HepG2 (cell line): Measurements from ENCODE around the gene F8A1. TPM values are rescaled to one million over a fixed set of nuclear protein-coding genes. Genes with fewer than 3 reads are reported as not detected.
"Not testable (repeated sequence)": the region's sequence is repeated elsewhere in the genome, so short reads cannot be mapped to it uniquely, and the experiment has no call there.

Experiments used
- ATAC-seq: fragments of 200-7000 bp; cut with Tn5 transposase; 3 replicates; pipeline ENCODE4 v1.9.1; 2020; ENCODE audit warnings: mild to moderate bottlenecking, moderate library complexity
- BruUV-seq: library from RNA; stranded (reverse); fragments of 400-500 nt; replicated peaks from 2 replicates; lab custom pipeline; 2021; lab: Mats Ljungman, UMichigan
- CTCF ChIA-PET: fragments of 300-600 bp; formaldehyde crosslinking; extraction: SDS; loops from one replicate; lab custom pipeline; 2021; ENCODE audit warnings: low total read pairs, inconsistent platforms, low intra/inter-chr PET ratio; lab: Yijun Ruan, JAX
- POLR2A ChIA-PET: fragments of 350-600 bp; sonication (Branson Sonifier 250); formaldehyde crosslinking; loops from one replicate; lab custom pipeline; 2020; ENCODE audit warnings: antibody characterized with exemption, inconsistent platforms; lab: Yijun Ruan, JAX
- DNase-seq: peaks from one replicate; pipeline ENCODE4 v3.0.0-alpha.2; 2015; ENCODE audit warnings: low spot score
- FAIRE-seq: peaks from 3 replicates; lab custom pipeline; 2011; peaks lifted over from hg19 to GRCh38; lab: Jason Lieb, UNC
- H2AFZ ChIP-seq: one replicate; pipeline ENCODE4 v1.6.1; 2011; ENCODE audit warnings: low read length, inconsistent platforms
- H3K27ac ChIP-seq: fragments of 300-600 bp; 3 replicates; pipeline ENCODE4 v1.8.0; 2011; ENCODE audit warnings: mixed run types, mild to moderate bottlenecking, mixed read lengths, low read length, inconsistent platforms; ENCODE audit not compliant: insufficient read depth; ENCODE audit errors: extremely low read length
- H3K27me3 ChIP-seq, 2 experiments: fragments of 200-600 bp in 1 of 2; 2 replicates in 1 of 2; 3 replicates in 1 of 2; pipeline versions ENCODE4 v1.6.0 to v1.8.0; 2011; ENCODE audit warnings: low read length in 2 of 2, mild to moderate bottlenecking in 2 of 2, moderate library complexity in 2 of 2, inconsistent platforms in 1 of 2; ENCODE audit not compliant: insufficient read depth in 2 of 2, control insufficient read depth in 1 of 2
- H3K36me3 ChIP-seq, 2 experiments: fragments of 200-600 bp in 1 of 2; replicated peaks in 1 of 2; 2 replicates in 1 of 2; 3 replicates in 1 of 2; pipeline versions ENCODE4 v1.5.1 to v1.8.0; 2011; ENCODE audit warnings: low read length in 2 of 2, inconsistent platforms in 1 of 2; ENCODE audit not compliant: insufficient read depth in 2 of 2, control insufficient read depth in 1 of 2
- H3K4me1 ChIP-seq: 2 replicates; pipeline ENCODE4 v1.5.1; 2012; ENCODE audit warnings: low read length, inconsistent platforms; ENCODE audit not compliant: insufficient read depth
- H3K4me2 ChIP-seq: 2 replicates; pipeline ENCODE4 v1.6.0; 2011; ENCODE audit warnings: low read depth, low read length, inconsistent platforms
- H3K4me3 ChIP-seq, 3 experiments: fragments of 200-600 bp in 1 of 3; sonication (generic), shearing (Covaris generic) in 1 of 3; replicated peaks in 1 of 3; 2 replicates each; pipeline ENCODE4 v1.5.1; 2011 to 2016; ENCODE audit warnings: low read length in 3 of 3, inconsistent platforms in 2 of 3, low read depth in 2 of 3, mild to moderate bottlenecking in 2 of 3, control low read depth in 1 of 3, mixed read lengths in 1 of 3; ENCODE audit not compliant: insufficient read depth in 1 of 3
- H3K79me2 ChIP-seq: one replicate; pipeline ENCODE4 v1.6.1; 2011; ENCODE audit warnings: low read length, inconsistent platforms; ENCODE audit not compliant: insufficient read depth
- H3K9ac ChIP-seq: 2 replicates; pipeline ENCODE4 v1.6.0; 2011; ENCODE audit warnings: mild to moderate bottlenecking, low read depth, low read length, inconsistent platforms; ENCODE audit not compliant: insufficient read depth
- H3K9me3 ChIP-seq: 2 replicates; pipeline ENCODE4 v1.5.1; 2012; ENCODE audit warnings: mild to moderate bottlenecking, low read length
- H4K20me1 ChIP-seq: 2 replicates; pipeline ENCODE4 v1.6.0; 2011; ENCODE audit warnings: inconsistent platforms, mild to moderate bottlenecking, low read length, moderate library complexity; ENCODE audit not compliant: insufficient read depth
- ERF ChIP-seq: IDR thresholded peaks from 2 replicates; pipeline ENCODE4 v1.6.1; 2018; ENCODE audit warnings: missing biosample characterization, missing genetic modification reagents
- ETV6 ChIP-seq: sonication (generic); formaldehyde crosslinking; conservative IDR thresholded peaks from 2 replicates; pipeline ENCODE4 v1.4.0; 2020; ENCODE audit warnings: missing genetic modification reagents
- GZF1 ChIP-seq: sonication (generic); formaldehyde crosslinking; IDR thresholded peaks from 2 replicates; pipeline ENCODE4 v1.5.1; 2020; ENCODE audit warnings: mild to moderate bottlenecking, missing genetic modification reagents
- HMG20A ChIP-seq: IDR thresholded peaks from 2 replicates; pipeline ENCODE4 v1.6.1; 2016; ENCODE audit warnings: borderline replicate concordance
- ISX ChIP-seq: sonication (generic); formaldehyde crosslinking; conservative IDR thresholded peaks from 2 replicates; pipeline ENCODE4 v1.5.0; 2020; ENCODE audit warnings: missing genetic modification reagents
- MAFF ChIP-seq: IDR thresholded peaks from 2 replicates; pipeline ENCODE4 v1.6.1; 2011; ENCODE audit warnings: low read depth, low read length, improper control_type of control experiment
- MYC ChIP-seq: sonication (generic); formaldehyde crosslinking; IDR thresholded peaks from 2 replicates; pipeline ENCODE4 v1.9.0; 2021; ENCODE audit warnings: missing genetic modification reagents, borderline replicate concordance
- NR3C1 ChIP-seq: sonication (generic); formaldehyde crosslinking; IDR thresholded peaks from 2 replicates; pipeline ENCODE4 v1.4.0; 2020; ENCODE audit warnings: missing genetic modification reagents
- PITX1 ChIP-seq: sonication (generic); formaldehyde crosslinking; IDR thresholded peaks from 2 replicates; pipeline ENCODE4 v1.5.1; 2020; ENCODE audit warnings: mild to moderate bottlenecking, missing genetic modification reagents
- RBAK ChIP-seq: sonication (generic); formaldehyde crosslinking; IDR thresholded peaks from 2 replicates; pipeline ENCODE4 v1.5.1; 2020; ENCODE audit warnings: mild to moderate bottlenecking, missing genetic modification reagents
- SKI ChIP-seq: fragments of 450-650 bp; IDR thresholded peaks from one replicate; pipeline ENCODE4 v1.6.1; 2018; ENCODE audit warnings: mild to moderate bottlenecking; ENCODE audit not compliant: partially characterized antibody
- ZFP36L2 ChIP-seq: sonication (generic); formaldehyde crosslinking; IDR thresholded peaks from 2 replicates; pipeline ENCODE4 v1.4.0; 2020; ENCODE audit warnings: missing genetic modification reagents
- ZNF432 ChIP-seq: sonication (generic); formaldehyde crosslinking; IDR thresholded peaks from 2 replicates; pipeline ENCODE4 v1.5.0; 2020; ENCODE audit warnings: missing genetic modification reagents, mild to moderate bottlenecking, borderline replicate concordance
- ZNF451 ChIP-seq: sonication (generic); formaldehyde crosslinking; IDR thresholded peaks from 2 replicates; pipeline ENCODE4 v1.5.0; 2020; ENCODE audit warnings: mild to moderate bottlenecking, missing genetic modification reagents
- ZNF883 ChIP-seq: sonication (generic); formaldehyde crosslinking; IDR thresholded peaks from 2 replicates; pipeline ENCODE4 v1.5.1; 2020; ENCODE audit warnings: mild to moderate bottlenecking, missing genetic modification reagents; ENCODE audit errors: not compliant biosample characterization
- ZSCAN21 ChIP-seq: sonication (generic); formaldehyde crosslinking; IDR thresholded peaks from 2 replicates; pipeline ENCODE4 v1.8.0; 2022; ENCODE audit warnings: mild to moderate bottlenecking, missing genetic modification reagents, moderate library complexity, borderline replicate concordance
- in situ Hi-C: cut with HindIII; loops from 2 replicates; pipeline ENCODE4 v1.10.0; 2017; ENCODE audit warnings: low pct_unique_long_range_greater_than_20kb; ENCODE audit not compliant: extremely low pct_ligation_motif_present
- intact Hi-C: fragments of 100-400 bp; cut with micrococcal nuclease; formaldehyde crosslinking; loops from one replicate; pipeline ENCODE4 v1.10.0; 2022; ENCODE audit not compliant: unreplicated experiment
- polyA plus RNA-seq, 8 experiments: library from polyadenylated mRNA; depleted of rRNA in 3 of 8; stranded (reverse) in 7 of 8; unstranded in 1 of 8; fragments of >200 nt; fragmentation: Illumina TruSeq in 4 of 8; extraction: Trizol in 4 of 8; gene quantifications; 2 replicates each; pipeline versions ENCODE4 v1.2.1 to v1.2.3, GENCODE V29; 2011 to 2016; ENCODE audit warnings: low read depth in 4 of 8, missing spikeins in 1 of 8, mixed read lengths in 1 of 8; ENCODE audit not compliant: insufficient read depth in 1 of 8
- total RNA-seq, 5 experiments: library from RNA; depleted of rRNA; stranded (reverse); fragments of >200 nt; fragmentation: Illumina TruSeq; extraction: Trizol; gene quantifications; 2 replicates each; pipeline ENCODE4 v1.2.3, GENCODE V29; 2016; ENCODE audit warnings: low read depth in 1 of 5
- TF ChIP-seq, protein P1 (sequence below): sonication (generic); formaldehyde crosslinking; IDR thresholded peaks from 2 replicates; pipeline ENCODE4 v1.8.0; 2022; ENCODE audit warnings: mild to moderate bottlenecking, missing genetic modification reagents, moderate library complexity
- TF ChIP-seq, protein P2 (sequence below): sonication (generic); formaldehyde crosslinking; IDR thresholded peaks from 2 replicates; pipeline ENCODE4 v1.5.1; 2020; ENCODE audit warnings: mild to moderate bottlenecking, missing genetic modification reagents, moderate library complexity

Gene F8A1
- total and polyA plus RNA-seq, 2 of the 13 experiments (the other 11 are each of a cell fraction or from before 2014, with no cell fraction given): 3.6 to 5.0 TPM

DNA sequence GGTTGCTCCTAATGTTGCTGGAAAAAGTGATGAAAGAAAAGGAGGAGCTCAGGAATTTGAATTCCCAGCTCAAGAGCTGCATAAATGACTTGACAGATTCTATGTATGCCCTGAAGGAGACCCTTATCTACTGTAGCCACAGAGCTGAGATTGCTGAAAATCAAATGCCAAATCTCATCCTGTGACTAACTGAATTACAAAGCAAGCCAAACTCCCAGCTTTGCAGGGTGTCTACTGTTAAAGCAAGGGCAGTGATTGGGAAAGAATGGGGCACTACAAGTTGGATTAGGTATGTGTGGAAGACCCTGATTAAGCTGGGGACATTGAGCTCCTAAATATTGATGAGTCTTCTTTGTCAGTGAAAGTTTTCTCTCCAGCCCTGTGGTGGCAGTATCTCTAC, 30.9 kb upstream of the F8A1 start:
- Histone ChIP-seq H3K27me3 (no peaks in the 10 kb centered on the region), H3K36me3 (no peaks in the 10 kb centered on the region), H2AFZ (no peak overlapping the region), H3K9me3 (no peaks in the 10 kb centered on the region), H3K4me2 (no peak overlapping the region), H4K20me1 (no peaks in the 10 kb centered on the region), H3K4me1 (no peaks in the 10 kb centered on the region), H3K79me2 (no peaks in the 10 kb centered on the region), H3K4me3 (no peak overlapping the region), H3K27ac (no peak overlapping the region), H3K9ac (no peak overlapping the region)
- DNase-seq: no peak
- CTCF ChIA-PET: no interaction called here
- POLR2A ChIA-PET: no interaction called here
- FAIRE-seq: no peak
- no TSS peak for BruUV-seq
- in situ Hi-C loops (no loop called here), intact Hi-C loops (no loop called here)
- TF ChIP-seq GZF1 (no peak), ZNF432 (CRISPR knock-in tag) (no peak), HMG20A (CRISPR knock-in tag) (no peak), MYC (no peak), NR3C1 (CRISPR knock-in tag) (no peak), ETV6 (no peak), ZSCAN21 (CRISPR knock-in tag) (no peak), ZNF451 (CRISPR knock-in tag) (no peak), MAFF (no peak), ZFP36L2 (CRISPR knock-in tag) (no peak), ERF (no peak), ISX (CRISPR knock-in tag) (no peak), ZNF883 (CRISPR knock-in tag) (no peak), PITX1 (CRISPR knock-in tag) (no peak), SKI (no peak), RBAK (CRISPR knock-in tag) (no peak)
- TF ChIP-seq, protein P1, sequence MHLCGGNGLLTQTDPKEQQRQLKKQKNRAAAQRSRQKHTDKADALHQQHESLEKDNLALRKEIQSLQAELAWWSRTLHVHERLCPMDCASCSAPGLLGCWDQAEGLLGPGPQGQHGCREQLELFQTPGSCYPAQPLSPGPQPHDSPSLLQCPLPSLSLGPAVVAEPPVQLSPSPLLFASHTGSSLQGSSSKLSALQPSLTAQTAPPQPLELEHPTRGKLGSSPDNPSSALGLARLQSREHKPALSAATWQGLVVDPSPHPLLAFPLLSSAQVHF: no peak
- TF ChIP-seq, protein P2, sequence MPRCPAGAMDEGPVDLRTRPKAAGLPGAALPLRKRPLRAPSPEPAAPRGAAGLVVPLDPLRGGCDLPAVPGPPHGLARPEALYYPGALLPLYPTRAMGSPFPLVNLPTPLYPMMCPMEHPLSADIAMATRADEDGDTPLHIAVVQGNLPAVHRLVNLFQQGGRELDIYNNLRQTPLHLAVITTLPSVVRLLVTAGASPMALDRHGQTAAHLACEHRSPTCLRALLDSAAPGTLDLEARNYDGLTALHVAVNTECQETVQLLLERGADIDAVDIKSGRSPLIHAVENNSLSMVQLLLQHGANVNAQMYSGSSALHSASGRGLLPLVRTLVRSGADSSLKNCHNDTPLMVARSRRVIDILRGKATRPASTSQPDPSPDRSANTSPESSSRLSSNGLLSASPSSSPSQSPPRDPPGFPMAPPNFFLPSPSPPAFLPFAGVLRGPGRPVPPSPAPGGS (CRISPR knock-in tag): no peak
- no peak for ATAC-seq

DNA sequence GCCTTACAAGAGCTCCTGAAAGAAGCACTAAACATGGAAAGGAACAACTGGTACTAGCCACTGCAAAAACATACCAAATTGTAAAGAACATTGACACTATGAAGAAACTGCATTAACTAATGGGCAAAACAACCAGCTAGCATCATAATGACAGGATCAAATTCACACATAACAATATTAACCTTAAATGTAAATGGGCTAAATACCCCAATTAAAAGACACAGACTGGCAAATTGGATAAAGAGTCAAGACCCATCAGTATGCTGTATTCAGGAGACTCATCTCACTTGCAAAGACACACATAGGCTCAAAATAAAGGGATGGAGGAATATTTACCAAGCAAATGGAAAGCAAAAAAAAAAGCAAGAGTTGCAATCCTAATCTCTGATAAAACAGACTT, 17.6 kb upstream of the F8A1 start:
- POLR2A ChIA-PET, H3K4me3 ChIP-seq, in situ Hi-C loops, H3K79me2 ChIP-seq, H3K9me3 ChIP-seq, DNase-seq, H3K27ac ChIP-seq, H3K9ac ChIP-seq, H3K4me1 ChIP-seq, H3K36me3 ChIP-seq, H4K20me1 ChIP-seq, BruUV-seq, H3K4me2 ChIP-seq, ATAC-seq, H2AFZ ChIP-seq, CTCF ChIA-PET, FAIRE-seq, H3K27me3 ChIP-seq, intact Hi-C loops: not testable (repeated sequence)
